ENCODE measurements around the gene C1QTNF4.
A peak's percentile ranks its signal among the peaks of the same experiment; 100 is the strongest.

The C1QTNF4 gene

DNA sequence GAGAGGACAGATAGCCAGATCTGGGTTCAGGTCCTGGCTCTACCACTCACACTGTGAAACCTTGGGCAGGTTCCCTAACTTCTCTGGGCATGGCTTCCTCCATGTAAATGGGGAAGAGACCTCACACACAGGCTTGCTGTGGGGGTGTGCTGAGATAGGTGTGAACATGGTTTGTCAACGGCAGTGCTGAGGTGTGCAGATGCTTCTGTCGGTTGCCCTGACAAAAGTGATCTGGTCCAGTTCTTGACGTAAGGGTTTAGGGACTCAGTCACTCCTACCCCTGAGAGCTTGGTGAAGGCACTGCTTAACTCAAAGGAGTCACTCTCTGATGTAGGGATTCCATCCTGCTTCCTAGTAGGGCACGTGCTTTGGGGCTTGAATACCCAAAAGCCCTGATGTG, 2.0 kb downstream of the C1QTNF4 start:
- no peak for DNase-seq

DNA sequence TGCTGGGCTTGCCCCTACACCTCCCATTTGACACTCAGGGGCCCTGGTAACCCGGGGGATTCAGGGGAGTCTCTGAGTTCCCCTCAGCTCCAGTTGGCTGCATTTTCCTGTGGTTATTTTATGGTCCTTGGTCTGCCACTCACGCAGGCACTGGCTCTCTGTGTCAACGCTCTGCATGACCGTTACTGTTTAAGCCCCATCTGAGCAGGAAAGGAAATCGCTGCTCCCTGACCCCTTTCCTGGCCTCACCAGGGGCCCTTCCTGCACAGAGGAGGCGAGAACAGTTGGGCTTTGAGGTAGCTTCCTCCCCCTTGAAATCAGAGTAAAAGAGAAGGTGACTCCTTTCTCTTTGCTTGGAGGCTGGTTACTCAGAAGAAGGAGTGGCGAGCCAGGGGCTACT, 2.4 kb downstream of the C1QTNF4 start:
- DNase-seq = no peak

DNA sequence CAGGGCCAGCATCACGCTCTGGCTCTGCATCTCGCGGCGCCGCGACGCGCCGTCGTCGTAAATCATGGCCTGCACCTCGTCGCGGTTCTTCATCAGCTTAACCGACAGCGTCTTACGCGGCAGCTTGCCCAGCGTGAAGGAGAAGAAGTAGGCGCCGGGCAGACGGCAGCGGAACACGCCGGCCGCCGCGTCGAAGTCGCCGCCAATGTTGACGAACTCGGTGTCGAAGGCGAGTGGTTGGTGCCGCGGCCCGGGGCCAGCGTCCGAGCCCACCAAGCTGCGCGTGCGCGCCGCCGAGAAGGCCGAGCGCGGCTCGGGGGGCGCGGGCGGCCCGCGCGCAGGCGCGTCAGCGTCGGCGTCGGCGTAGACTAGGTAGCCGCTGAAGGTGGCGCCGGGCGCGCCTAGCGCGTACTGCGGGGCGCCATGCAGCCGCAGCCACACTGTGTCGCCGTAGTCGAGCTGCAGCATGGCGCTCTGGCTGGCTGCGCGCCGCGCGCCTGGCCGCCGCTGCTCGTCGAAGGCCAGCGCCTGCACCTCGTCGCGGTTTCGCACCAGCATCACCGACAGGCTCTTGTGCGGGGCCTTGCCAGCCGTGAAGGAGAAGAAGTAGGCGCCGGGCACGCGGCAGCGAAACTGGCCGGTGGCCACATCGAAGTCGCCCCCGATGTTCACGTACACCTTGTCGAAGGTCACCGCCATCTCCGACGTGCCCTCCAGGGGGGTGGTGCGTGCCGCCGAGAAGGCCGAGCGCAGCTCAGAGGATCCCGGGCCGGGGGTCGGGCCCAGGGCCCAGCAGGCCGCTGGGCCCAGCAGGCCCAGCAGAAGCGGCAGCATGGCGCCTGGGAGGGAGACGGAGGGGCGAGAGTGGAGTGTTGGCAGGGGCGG, 4.0 kb downstream of the C1QTNF4 start:
- peak; percentile 86 for DNase-seq

DNA sequence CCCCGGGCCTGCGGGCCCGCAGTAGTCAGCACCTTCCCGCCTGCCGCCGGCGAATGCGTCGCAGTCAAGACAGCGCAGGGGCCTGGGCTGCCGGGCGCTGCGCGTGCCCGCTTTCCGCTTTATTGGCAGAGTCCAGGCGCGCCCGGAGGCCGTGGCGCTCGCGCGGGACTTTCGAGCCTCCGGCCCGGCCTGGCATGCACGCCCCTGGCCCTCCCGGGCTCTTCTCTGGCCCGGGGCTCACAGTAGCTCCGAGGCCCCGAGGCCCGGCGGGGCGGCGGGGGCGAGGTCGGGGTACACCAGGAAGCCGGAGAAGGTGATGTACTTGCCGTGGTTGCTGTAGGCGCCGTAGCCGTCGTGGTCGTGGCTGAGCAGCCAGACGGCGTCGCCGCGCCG, 4.6 kb downstream of the C1QTNF4 start:
- DNase-seq = no peak

DNA sequence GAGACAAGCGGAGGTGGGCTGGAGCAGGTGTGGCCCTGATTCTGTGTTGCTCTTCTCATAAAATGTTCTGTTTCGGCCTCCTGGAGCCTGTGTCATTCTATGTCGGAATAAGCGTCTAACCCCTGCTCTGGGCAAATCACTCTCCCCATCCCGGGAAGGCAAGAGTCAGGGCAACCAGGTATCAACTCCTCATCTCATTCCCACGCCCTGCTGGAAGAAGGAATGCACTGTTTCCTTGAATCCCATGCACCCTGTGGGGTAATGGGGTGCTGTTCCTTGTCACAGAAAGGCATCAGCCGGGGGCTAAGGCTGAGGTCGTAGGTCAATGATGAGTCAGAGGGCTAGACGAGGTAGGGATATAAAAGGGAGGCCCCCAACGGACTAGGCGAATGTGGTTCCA, 5.1 kb downstream of the C1QTNF4 start:
- DNase-seq = no peak

DNA sequence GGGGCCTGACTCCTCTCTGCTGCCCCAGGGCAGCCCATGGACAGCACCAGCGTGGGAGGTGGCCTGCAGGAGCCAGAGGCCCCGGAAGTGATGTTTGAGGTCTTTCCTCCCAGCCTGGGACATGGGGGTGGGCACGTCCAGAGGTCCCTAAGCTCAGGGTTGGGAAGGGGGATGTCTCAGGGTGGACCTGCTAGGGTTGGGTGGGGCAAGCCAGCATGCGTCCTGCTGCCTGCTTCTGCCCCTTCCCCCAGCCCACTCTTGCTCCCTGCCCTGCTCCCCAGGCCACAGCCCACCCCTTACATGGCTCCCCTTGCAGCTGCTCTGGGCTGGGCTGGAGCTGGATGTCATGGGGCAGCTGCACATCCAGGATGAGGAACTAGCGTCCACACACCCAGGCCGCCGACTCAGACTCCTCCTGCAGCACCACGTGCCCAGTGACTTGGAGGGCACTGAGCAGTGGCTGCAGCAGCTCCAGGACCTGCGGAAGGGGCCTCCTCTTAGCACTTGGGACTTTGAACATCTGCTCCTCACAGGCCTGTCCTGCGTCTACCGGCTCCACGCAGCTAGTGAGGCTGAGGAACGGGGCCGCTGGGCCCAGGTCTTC, 6.4 kb downstream of the C1QTNF4 start:
- peak; percentile 60 for DNase-seq

DNA sequence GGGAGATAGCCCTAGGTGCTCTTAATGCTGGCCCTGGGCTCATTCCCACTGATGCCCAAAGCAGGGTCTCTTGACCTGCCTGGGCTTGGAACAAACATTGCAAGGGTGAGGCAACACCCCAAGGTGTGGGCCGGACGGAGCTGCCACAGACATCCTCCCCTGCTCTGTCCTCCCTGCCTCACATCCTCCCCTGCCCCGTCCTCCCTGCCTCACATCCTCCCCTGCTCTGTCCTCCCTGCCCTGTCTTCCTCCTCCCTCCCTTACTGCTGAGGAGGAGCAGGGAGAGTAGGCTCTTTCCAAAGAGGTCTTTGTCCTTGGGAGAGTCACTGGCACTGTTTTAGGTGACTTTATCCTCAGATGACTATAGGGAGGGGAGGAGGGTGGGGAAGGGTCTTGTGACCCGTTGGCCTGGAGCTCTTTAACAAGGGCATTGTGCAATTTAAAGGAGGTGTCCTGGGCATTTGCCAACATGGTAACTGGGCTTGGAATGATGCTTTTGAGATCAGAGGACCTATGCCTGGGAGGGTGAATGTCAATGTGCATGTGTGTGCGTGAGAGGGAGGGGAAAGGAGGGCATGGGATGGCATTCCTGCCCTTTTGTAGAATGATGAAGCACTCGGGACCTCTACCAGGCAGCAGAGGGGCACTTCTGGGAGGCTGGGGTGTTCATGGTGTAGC, 7.0 kb downstream of the C1QTNF4 start:
- DNase-seq = no peak

DNA sequence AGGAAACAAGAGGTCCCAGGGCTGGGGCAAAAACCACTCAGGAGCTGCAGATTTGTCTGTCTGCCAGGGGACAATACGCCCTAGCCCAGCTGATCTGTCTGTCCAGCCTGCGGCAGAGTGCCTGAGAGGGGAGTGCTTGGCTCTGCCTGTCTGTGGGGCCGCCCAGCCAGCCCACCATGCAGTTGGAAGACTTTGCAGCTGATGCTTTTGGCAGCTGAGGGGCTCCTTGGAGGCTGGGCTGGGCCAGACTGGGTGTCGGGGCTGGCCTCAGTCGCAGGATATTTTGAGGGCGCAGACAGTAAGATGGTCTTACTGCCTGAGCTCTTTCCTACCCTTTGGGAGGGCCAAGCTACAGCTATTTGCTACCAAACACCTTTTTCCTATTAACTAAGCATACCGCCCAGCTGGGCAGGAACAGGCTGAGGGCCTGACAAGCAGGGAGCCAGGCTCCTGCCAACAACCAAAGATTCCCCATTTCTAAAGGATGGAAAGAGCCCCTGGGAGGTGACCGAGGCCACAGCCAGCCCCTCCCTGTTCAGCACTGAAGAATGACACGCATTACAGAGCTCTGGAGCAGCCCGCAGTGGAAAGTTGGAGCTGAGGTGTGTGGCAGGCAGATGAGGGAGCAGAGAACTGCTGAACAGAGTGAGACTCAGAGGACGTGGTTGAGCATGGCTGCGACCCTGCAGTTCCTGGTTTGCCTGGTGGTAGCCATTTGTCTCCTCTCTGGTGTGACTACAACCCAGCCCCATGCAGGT, 7.9 kb downstream of the C1QTNF4 start, which contains the start of gene FAM180B:
Gene FAM180B, plus strand, starts transcription at position 581 of the 758 bp plus-strand sequence. Its CDS starts 91 bp downstream, at position 672.
- DNase-seq = peak; percentile 82

DNA sequence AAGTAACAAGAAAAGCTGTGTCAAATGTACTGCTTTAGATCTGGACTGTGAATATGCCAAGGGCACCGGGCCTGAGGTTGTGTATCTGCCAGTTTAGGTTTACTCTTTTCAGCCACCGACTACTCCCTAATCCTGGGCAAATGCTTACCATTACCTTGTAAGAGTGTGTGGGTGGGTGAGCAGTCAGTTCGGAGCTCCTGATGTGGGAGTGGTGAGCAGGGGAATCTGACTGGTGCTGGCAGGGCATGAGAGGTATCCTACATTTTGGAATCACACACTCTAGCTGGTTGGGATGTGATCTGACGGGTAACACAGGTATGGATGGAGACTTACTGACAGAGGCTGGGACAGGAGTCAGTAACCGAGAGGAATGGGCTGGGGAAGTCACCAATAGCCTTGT, 10.4 kb downstream of the C1QTNF4 start:
- no peak for DNase-seq

DNA sequence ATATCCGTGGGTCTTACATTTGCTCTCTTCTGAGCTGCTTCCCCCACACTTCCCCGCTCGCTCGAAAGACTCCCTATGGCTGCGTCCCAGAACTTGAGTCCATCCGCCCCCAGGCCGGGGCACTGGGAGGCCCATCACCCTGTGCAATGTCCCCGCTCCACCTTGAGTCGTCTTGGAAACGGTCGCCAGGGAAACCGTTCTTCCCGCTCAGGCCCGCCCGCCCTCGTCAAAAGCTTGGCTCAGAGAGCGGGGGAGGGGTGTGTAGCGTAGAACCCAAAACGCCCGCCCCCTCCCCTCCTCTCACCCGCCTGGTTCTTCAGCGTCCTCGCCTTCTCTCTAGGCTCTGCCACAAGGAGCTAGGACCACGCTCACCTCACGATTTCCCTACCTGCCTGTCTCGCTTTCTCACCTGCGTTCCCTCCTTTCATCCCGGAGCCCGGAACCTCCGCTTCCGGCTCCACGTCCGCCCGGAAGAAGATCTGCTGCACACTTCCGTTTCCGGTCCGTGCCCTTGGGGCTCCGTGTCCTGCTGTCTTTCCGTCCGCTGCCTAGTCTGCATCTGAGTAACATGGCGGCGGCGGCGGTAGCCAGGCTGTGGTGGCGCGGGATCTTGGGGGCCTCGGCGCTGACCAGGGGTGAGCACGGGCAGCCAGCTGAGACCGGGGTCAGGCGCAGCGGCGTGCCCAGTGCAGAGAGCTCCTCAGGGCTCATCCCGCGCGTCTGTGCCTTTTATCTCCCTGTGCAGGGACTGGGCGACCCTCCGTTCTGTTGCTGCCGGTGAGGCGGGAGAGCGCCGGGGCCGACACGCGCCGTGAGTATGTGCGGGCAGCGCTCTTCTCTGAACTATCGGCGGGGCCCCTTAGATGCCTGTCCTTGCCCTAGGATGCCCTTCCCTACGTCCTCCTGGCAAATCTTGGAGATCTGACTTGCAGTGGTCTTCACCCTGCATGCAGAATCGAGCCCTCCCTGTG, 15.4 kb downstream of the C1QTNF4 start, which contains the start of the genes KBTBD4 and NDUFS3:
Gene KBTBD4, minus strand, starts transcription at position 447 of the 971 bp plus-strand sequence. Its CDS starts 19 bp downstream, at position 428.
Gene NDUFS3, plus strand, starts transcription at position 551 of the 971 bp plus-strand sequence. Its CDS starts 18 bp downstream, at position 569.
- DNase-seq = peak; percentile 94

DNA sequence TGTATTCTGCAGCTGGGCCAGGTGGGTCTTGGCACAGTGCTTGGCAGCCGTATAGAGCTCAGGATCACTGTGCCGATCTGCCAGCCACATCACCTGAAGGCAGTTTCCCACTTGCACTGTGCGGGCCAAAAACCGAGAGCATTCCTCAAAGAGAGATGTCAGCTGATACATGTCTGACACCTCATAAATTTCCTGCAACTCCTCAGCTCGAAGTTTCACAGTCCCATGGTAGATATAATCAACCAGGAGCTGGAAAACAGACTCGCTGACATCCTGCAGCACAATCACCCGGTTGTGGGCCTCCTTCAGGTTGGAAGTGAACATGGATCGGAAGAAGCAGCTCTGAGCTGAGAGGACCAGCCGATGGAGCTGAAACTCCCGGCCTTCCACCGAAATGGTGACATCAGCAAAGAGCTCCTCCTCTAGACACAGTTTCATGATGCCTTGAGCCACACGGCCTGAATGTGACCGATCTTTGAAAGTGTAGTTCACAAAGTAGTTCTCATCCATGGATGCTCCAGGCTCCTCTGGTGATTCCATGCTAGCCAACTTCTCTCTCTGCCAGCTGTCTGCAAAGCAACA, 16.7 kb downstream of the C1QTNF4 start:
- DNase-seq = no peak

DNA sequence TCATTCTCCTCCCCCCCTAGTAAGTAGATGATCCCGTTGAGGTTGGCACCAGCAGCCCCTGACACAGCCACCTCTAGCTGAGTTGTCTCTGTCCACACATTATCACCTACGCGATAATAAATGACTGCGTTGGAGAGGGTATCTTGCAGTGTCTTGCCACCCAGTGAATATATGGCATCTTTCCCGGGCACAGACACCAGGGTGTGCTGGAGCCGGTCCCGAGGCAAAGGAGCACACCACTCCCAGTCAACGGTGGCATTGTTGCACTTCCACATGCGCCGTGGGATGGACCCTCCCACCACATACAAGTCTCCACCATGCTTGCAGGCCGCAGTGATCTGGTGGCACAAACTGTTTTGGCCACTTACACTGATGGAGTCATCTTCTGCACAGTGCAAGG, 20.9 kb downstream of the C1QTNF4 start:
- no peak for DNase-seq

DNA sequence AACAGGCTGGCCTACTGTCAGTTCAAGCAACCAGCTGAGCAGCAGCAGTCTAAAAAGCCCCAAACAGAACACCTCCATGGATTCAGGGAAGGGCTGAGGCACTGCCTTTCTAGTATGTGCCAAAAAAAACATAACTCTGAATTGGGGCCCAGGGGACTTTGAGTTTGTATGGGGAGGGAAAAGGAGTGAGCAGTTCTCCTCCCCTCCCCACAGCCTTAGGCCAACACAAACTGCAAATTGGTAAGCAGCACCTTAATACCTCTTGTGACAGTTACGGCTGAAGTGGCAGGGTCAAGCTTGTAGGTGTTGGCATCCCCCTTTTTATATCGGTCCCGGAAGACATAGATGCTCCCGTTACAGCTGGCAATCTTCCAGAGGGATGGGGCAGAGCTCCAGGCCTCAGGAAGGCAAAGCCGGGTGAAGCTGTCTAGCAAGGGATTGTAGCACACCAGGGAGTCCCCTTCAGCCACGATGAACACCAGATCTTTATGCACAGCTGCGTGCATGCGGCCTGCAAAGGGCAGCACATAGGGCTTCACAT, 21.4 kb downstream of the C1QTNF4 start:
- no peak for DNase-seq

DNA sequence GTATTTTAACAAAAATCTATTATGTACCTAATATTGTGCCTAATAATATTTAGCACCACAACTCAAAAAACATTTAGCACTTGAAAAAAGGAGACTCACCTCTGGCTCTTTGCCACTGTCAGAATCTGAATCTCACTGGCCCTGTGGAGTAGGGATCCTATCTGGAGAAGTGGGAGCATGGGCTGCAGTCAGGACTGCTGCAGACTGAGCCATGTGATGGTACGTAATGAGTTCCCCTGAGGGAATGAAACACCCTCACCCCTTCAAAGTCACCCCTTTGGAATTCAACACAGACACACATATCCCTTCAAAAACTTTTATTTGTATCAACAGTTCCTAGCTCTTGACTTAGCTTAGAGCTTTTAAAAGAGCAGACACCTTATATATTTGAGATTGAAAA, 22.3 kb downstream of the C1QTNF4 start:
- no peak for DNase-seq

DNA sequence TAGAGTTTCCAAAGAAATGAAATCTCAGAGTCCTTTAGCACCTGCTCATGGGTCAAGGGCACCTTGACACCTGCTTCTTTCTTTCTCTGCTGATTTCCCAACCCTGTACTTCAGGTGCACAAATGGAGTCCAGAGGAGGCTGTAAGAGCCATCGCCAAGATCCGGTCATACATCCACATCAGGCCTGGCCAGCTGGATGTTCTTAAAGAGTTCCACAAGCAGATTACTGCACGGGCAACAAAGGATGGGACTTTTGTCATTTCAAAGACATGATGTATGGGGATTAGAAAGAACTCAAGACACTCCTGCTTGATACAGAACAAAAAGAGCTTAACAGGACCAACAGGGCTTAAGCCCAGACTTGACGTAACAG, 22.9 kb downstream of the C1QTNF4 start:
- DNase-seq = no peak

DNA sequence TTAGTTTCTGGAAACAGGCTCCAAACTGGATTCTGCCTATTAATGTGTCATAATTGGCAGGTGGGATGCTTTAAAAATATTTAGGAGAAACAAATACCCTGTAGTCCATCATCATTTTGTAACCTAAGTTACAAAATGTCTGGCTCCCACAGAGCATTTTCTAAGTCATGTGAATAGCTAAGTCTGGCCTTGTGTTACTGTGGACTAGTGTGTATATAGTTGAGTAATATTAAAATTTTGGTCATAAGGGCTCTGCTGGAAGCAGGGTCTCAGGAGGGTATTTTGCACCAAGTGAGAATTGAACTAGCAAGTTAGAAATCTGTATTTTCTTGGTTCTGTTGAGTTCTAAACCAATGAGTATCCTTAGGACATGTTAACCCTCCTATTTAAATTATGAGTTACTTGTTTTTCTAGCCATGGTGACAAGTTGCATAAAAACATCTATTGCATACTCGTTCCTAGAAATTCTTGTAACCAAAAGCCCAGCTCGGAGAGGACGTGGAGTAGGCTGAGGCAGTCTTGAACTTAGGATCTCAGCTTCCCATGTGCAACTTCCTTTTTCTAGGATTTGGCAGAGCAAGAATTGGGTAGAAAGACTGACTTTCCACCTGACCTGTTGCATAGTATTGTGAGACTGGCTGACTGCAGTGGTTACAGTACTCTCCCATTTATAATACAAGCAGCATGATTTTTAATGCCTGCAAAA, 23.4 kb downstream of the C1QTNF4 start:
- no peak for DNase-seq

DNA sequence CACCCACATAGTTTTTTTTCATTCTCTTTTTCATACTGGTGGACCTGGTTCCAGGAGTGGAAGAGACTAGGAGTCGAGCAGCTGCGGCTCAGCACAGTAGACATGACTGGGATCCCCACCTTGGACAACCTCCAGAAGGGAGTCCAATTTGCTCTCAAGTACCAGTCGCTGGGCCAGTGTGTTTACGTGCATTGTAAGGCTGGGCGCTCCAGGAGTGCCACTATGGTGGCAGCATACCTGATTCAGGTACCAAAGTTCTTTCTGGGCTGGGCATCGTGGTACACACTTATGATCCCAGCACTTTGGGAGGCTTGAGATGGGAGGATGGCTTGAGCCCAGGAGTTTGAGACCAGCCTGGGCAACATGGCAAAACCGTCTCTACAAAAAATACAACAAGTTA, 24.6 kb downstream of the C1QTNF4 start:
- DNase-seq = no peak

DNA sequence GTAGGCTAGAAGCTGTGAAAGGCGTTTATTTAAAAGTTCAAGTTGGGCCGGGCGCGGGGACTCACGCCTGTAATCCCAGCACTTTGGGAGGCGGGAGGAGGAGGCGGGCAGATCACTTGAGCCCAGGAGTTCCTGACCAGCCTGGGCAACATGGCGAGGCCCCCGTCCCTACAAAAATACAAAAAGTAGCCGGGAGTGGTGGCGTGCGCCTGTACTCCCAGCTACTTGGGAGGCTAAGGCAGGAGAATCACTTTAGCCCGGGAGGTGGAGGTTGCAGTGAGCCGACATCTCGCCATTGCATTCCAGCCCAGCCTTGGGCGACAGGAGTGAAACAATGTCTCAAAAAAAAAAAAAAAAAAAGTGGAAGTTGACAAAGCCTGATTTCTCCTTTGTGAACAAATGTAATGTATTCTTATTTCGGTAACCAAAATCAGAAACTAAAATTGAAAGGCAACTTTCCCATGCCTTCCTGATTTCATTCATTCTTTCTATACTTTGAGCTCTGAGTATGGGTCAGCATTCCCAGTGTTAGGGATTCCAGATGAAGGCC, 28.0 kb downstream of the C1QTNF4 start:
- DNase-seq = no peak

DNA sequence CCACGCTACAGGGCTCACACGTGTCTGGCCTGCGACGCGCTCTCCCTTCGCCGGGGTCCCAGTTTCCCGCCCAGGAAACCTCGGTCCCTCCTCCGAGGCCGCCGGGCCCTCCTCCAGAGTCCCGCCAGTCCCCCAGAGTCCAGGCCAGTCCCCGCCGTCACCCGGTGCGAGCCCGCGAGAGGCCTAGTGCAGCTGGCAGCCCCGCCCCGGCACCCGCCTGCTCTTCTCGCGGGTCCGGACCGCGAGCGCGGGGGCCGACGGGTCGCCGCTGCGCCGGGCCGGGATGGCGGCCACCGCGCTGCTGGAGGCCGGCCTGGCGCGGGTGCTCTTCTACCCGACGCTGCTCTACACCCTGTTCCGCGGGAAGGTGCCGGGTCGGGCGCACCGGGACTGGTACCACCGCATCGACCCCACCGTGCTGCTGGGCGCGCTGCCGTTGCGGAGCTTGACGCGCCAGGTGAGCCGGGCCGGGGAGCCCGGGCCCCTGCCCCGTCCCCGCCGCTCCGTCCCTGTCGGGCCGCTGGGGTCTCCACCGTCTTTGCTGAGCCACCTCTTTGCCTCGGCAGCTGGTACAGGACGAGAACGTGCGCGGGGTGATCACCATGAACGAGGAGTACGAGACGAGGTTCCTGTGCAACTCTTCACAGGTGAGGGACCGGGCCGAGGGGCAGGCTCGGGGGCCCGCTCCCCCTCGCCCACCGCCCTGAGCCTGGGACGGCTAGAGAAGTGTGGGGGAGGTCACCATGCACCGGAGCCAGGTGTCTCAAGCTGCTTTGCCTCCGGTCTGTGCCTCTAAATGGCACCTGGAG, 28.7 kb downstream of the C1QTNF4 start, which contains the start of gene PTPMT1:
Gene PTPMT1, plus strand, starts transcription at position 260 of the 809 bp plus-strand sequence. Its CDS starts 24 bp downstream, at position 284.
- peak; percentile 82 for DNase-seq
